ENCODE data around the gene KCNJ10.

KCNJ10 gene

GRCh38 chr1:160031365-160032164, 38.4 kb downstream of the KCNJ10 start, which contains the start of gene PIGM:
Gene PIGM, minus strand, starts transcription at chr1:160031990. Its CDS starts 251 bp downstream, at chr1:160031739.
- peak within 1 kb of the TSS; percentile 70 for H3K4me2 ChIP-seq (ENCODE audit: low read length)
- peak within 1 kb of the TSS; percentile 93 for H2AFZ ChIP-seq
- H3K27me3 ChIP-seq (ENCODE audit: control insufficient read depth, insufficient read depth, low read length) = no peaks in the 10 kb centered on the region
- H3K9me3 ChIP-seq (ENCODE audit: control insufficient read depth, low read length) = no peaks in the 10 kb centered on the region
- H3K4me1 ChIP-seq = no peaks in the 10 kb centered on the region
- H3K9ac ChIP-seq = peak within 1 kb of the TSS; percentile 11
- no peaks in the 10 kb centered on the region for H3K79me2 ChIP-seq
- no peak for TF ChIP-seq CTCF (IDR thresholded peaks at IDR 0.05)
- H3K36me3 ChIP-seq (ENCODE audit: control insufficient read depth, insufficient read depth, low read length) = no peaks in the 10 kb centered on the region
- H3K4me3 ChIP-seq (ENCODE audit: low read depth, low read length) = peak within 1 kb of the TSS; percentile 89
- H3K27ac ChIP-seq = peak within 1 kb of the TSS; percentile 70

- peak overlapping the region; percentile 70 for H3K27ac ChIP-seq
- H3K79me2 ChIP-seq = no peaks in the 10 kb centered on the region
- no peaks in the 10 kb centered on the region for H3K4me1 ChIP-seq
- peak overlapping the region; percentile 11 for H3K9ac ChIP-seq
- no peak for TF ChIP-seq CTCF (IDR thresholded peaks at IDR 0.05)
- H2AFZ ChIP-seq = peak overlapping the region; percentile 93
- peak overlapping the region; percentile 89 for H3K4me3 ChIP-seq (ENCODE audit: low read depth, low read length)
- no peaks in the 10 kb centered on the region for H3K27me3 ChIP-seq (ENCODE audit: control insufficient read depth, insufficient read depth, low read length)
- H3K9me3 ChIP-seq (ENCODE audit: control insufficient read depth, low read length) = no peaks in the 10 kb centered on the region
- no peaks in the 10 kb centered on the region for H3K36me3 ChIP-seq (ENCODE audit: control insufficient read depth, insufficient read depth, low read length)
- peak overlapping the region; percentile 70 for H3K4me2 ChIP-seq (ENCODE audit: low read length)
Observed at GRCh38 chr1:160030657-160031364, 39.1 kb downstream of the KCNJ10 start.

- H3K9me3 ChIP-seq (ENCODE audit: control insufficient read depth, low read length) = no peaks in the 10 kb centered on the region
- H3K9ac ChIP-seq = no peak overlapping the region
- no peak overlapping the region for H3K4me2 ChIP-seq (ENCODE audit: low read length)
- no peaks in the 10 kb centered on the region for H3K4me1 ChIP-seq
- H3K36me3 ChIP-seq (ENCODE audit: control insufficient read depth, insufficient read depth, low read length) = no peaks in the 10 kb centered on the region
- H3K79me2 ChIP-seq = no peaks in the 10 kb centered on the region
- H3K4me3 ChIP-seq (ENCODE audit: low read depth, low read length) = no peak overlapping the region
- H3K27me3 ChIP-seq (ENCODE audit: control insufficient read depth, insufficient read depth, low read length) = no peaks in the 10 kb centered on the region
- no peak for TF ChIP-seq CTCF (IDR thresholded peaks at IDR 0.05)
- H3K27ac ChIP-seq = no peak overlapping the region
- no peak overlapping the region for H2AFZ ChIP-seq
Observed at GRCh38 chr1:160028426-160028825, 41.5 kb downstream of the KCNJ10 start.

- Histone ChIP-seq H3K36me3 (ENCODE audit: control insufficient read depth, insufficient read depth, low read length) (no peaks in the 10 kb centered on the region), H3K27ac (no peak overlapping the region), H3K4me2 (ENCODE audit: low read length) (no peak overlapping the region), H3K27me3 (ENCODE audit: control insufficient read depth, insufficient read depth, low read length) (no peaks in the 10 kb centered on the region), H3K9me3 (ENCODE audit: control insufficient read depth, low read length) (no peaks in the 10 kb centered on the region), H3K79me2 (no peaks in the 10 kb centered on the region), H3K9ac (no peak overlapping the region), H2AFZ (no peak overlapping the region), H3K4me1 (no peaks in the 10 kb centered on the region), H3K4me3 (ENCODE audit: low read depth, low read length) (no peak overlapping the region)
- TF ChIP-seq CTCF (IDR thresholded peaks at IDR 0.05) = no peak
Observed at GRCh38 chr1:160025314-160025713, 44.6 kb downstream of the KCNJ10 start.

All from parathyroid adenoma (tissue), 2 donors.